NCI-H2196 treated with DMSO at 0.1 percent for 48 hours (cell line): ENCODE results near the gene PDIK1L.
A peak's percentile ranks its signal among the peaks of the same experiment; 100 is the strongest.

ENCODE experiments used
- DNase-seq: peaks from one replicate; lab custom pipeline; 2025; ENCODE audit not compliant: unreplicated experiment; lab: John Stamatoyannopoulos, UW

PDIK1L gene

GRCh38 chr1:26121854-26122773 is 10.5 kb downstream of the PDIK1L start:
- DNase-seq: no peak

- no peak for DNase-seq
Measured at GRCh38 chr1:26122988-26123973, 11.7 kb downstream of the PDIK1L start.

DNA sequence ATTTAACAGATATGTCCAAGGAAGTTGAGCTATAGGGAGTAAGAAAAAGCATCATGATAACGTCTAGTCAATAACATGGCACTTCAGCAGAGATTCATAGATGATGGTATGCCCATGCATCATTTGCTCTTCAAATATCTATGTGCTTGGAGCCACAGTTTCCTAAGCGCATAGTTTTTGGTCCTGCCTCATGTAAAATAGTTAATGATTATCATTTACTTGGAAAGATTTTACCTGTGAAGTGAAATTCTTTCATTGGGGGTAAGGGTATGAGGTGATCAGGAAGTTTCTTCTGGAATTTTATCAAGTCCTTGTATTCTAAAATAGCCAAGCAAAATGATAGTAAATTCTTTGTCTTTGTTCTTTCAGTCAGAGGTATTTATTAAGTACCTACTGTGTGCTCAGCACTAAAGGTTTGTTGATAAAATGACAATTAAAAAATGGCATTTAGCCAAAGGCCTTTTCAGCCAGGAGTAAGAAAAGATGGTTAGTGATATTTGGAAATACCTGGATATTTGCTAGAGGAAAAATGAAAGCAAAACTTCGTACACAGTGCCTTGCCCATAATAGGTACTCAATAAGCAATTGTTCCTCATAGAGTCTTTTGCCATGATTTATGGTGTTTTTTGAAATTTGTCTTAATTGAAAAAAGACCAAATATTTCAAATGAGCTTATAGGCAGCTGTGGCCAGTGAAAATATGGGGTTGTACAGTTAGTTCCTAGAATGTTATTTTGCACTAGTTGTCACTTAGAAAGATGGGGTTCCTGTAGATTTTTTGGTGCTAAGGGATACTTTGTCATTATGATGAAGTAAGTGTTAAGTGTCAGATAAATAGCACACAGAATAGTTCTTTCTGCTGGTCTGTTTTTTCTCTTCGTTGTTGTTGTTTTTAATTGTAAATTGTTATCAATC is 13.1 kb downstream of the PDIK1L start:
- DNase-seq: no peak

GRCh38 chr1:26125382-26125781 is 13.8 kb downstream of the PDIK1L start:
- DNase-seq: no peak

DNA sequence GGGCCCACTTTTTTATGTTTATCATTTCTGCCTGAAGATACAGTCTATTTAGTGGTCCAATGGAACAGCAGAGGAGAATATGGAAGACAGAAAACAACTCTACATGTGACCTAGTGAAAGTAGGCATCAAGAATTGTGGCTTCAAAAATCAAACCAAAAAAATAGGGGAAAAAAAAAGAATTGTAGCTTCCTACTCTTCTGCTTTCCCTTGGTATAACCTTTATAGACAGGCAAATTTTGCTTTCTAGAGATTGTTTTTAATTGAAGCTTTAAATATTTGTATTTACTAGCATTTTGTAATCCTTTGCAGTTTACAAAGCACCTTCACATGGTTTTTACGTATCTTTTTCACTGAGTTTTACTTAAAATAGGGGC is 14.3 kb downstream of the PDIK1L start:
- DNase-seq: no peak

DNA sequence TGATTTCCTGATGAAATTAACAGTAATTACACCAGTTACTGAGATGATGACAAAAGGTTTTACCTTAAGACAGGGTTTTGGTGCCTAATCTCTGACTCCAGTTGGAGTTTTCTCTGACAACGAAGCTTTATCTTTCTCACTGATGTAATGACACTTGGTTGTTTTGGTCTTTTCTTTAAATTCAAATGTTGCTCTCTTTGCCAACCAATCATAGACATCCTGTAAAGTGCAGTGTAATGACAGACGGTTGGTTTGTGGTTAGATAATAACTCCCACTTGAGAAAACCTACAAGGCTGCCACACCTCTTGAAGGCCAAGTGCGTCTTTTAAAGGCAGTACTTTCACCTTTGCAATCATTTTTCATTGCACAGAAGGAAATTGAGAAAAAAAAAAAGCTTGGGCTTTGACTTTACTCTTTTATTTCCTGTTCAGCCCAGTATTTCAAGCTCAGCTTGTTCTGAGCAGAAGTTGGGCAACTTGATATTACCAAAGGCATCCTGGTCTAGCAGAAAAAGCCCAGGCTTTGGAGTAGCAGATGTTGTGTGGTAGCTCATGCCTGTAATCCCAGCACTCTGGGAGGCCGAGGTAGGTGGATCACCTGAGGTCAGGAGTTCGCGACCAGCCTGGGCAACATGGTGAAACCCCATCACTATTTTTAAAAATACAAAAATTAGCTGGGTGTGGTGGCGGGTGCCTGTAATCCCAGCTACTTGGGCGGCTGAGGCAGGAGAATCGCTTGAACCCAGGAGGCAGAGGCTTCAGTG is 14.9 kb downstream of the PDIK1L start:
- DNase-seq: peak; percentile 61

DNA sequence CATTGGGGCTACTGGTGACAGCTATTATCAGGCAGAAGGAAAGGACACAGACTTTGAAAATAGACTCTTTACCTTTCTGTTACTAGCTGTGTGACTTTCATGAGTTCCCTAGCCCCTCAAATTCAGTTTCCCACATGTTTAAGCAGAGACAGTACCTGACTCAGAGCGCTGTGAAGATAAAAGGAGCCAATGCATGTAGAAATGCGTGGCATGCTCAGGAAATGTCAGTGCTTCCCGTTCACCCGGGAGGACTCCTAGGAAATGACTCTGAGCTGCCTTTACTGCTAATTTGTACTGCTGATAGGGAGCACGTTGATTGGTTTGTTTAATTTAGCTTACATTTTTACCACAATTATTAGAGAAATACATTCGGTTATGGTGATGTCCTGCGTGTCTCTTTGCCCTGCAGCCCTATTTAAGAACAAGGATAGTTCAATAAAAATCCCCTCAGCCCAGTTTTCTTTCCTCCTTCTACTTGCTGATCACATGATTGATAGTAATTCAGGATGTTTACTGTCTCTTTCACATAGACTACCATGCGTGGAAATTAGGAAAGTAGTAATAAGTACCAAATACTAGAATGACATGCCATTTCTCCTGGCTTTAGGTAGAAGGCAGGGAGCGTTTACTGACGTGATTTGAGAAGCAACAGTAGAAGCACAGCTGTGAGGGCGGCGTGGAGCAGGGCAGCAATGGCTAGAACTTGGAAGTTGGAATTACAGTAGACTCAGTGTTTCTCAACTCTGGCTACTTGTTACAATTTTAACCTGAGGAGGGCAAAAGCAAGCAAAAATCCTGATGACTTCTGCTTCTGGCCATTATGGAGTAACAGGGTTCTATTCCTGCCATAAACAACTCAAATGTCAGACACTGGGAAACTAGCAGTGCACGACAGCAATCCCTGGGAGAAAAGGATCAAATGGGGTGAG is 15.9 kb downstream of the PDIK1L start:
- DNase-seq: no peak

DNA sequence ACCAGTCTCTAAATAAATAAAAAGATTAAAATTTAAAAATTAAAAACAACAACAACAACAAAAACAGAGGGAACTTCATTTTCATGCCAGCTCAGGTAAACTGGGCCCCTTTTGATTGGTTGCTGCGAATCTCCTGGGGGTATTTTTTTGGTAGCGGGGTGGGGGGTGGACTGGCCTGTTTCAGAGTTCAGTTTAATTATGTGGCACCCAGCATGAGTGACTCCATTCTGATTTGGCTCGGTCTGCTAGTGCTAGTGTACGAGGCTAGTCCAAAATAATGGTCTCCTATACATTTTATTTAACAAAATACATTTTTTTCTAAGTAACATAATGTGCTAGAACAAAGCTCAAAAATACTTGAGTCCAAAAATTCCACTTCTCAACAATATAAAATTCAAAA is 18.2 kb downstream of the PDIK1L start:
- DNase-seq: no peak

DNA sequence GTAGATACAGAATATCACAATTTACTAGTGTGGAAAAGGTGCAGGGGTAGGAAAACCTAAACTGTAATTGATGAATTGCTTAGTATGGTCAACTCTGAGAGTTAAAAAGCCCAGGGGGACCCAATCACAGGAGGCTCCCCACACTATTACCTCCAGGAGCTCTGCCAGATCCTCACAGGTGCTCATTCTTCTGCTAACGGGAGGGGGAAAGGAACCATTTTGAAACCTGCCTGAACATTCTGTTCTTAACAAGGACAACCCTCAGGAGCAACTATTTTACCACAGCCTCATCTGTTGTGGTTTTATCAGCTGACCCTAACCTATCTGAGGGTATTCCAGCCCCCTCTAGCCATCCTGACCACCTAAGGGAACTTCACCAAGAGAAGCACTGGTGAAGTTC is 19.1 kb downstream of the PDIK1L start:
- no peak for DNase-seq

GRCh38 chr1:26132128-26132833 is 20.7 kb downstream of the PDIK1L start:
- DNase-seq: no peak

GRCh38 chr1:26132834-26133167 is 21.2 kb downstream of the PDIK1L start:
- DNase-seq: no peak

DNA sequence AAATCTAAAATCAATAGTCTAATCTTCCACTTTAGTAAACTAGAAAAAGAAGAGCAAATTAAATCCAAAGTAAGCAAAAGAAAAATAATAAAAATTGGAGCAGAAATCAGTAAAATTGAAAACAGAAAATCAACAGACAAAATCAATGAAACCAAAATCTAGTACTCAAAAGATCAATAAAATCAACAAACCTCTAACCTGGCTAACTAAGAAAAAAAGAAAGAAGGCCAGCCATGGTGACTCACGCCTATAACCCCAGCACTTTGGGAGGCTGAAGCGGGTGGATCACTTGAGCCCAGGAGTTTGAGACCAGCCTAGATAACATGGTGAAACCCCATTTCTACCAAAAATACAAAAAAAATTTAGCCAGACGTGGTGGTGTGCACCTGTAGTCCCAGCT is 22.8 kb downstream of the PDIK1L start:
- DNase-seq: no peak

- no peak for DNase-seq
Measured at GRCh38 chr1:26138974-26139558, 27.4 kb downstream of the PDIK1L start.

GRCh38 chr1:26142159-26142558 is 30.5 kb downstream of the PDIK1L start:
- DNase-seq: no peak

DNA sequence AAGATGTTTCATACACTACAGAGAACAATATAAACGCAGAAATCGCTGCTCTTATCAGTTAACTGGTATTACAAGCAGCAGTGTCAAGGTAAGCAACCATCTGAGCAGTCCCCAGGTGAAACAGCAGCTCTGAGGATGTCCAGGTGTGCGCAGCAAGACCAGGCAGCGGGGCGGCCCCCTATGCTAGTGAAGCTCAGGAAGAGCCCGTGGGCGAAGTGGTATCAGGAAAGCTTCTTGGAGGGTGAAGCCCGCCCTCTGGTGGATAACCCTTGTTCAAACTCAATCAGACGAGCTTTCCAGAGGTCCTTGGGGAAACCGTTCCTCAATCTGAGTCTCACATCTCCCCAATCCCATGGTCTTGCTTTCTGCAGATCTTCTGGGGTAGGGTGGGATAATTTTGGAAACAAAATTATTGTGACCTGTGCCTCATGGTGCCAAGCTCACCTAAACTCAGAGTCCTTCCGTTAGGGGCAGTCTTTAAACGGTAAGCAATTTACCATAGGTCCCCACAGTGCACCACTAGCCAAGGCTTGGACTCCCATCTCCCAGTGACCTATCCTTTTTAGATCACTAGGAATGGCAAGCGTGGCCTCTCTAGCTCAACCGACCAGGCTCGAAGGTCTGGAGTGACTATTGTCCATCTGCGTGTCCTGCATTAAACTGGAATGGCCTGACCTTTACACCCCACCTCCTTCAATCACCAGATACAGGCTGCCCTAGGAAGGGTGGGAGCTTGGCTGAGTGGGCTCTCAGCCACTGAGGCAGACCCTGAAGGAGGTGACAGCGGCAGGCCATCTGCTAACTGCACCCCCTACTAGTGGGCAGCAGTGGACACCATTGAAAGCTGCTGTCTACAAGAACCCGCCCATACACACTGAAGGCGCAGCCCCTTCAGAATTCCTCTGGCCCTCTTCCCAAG is 33.7 kb downstream of the PDIK1L start:
- peak; percentile 80 for DNase-seq

GRCh38 chr1:26145960-26146294 is 34.3 kb downstream of the PDIK1L start:
- no peak for DNase-seq

- no peak for DNase-seq
Measured at GRCh38 chr1:26148887-26149286, 37.3 kb downstream of the PDIK1L start.
